ENCODE measurements around the gene PTAFR.

Gene PTAFR

DNA sequence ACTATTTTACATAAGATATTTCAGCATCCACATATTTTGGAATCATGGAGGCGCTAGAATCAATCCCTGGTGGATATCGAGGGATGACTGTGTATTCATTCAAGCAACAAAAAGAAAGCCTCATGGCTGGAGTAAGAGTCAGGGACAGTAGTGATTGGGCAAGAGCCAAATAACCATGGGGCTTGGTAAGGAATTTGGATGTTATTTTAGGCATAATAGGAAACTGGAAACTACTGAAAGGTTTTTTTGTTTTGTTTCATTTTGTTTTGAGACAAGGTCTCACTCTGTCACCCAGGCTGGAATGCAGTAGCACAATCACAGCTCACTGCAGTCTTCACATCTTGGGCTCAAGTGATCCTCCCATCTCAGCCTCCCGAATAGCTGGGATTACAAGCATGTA, 54.3 kb downstream of the PTAFR start:
- Histone ChIP-seq H3K36me3 (ENCODE audit: insufficient read depth, low read length) (no peaks in the 10 kb centered on the region), H2AFZ (ENCODE audit: low read length) (no peak overlapping the region), H3K9ac (ENCODE audit: low read length) (no peak overlapping the region), H3K9me2 (ENCODE audit: low read depth, low read length) (no peaks in the 10 kb centered on the region), H3K4me1 (ENCODE audit: insufficient read depth, low read length, severe bottlenecking) (peaks cover 16% of the 10 kb centered on the region), H3K4me2 (ENCODE audit: low read length) (no peak overlapping the region), H4K20me1 (ENCODE audit: insufficient read depth, low read length) (no peaks in the 10 kb centered on the region), H3F3A (ENCODE audit: insufficient read depth, low read length) (no peaks in the 10 kb centered on the region), H3K27ac (ENCODE audit: low read depth, low read length, poor library complexity, severe bottlenecking) (no peak overlapping the region), H3K79me2 (ENCODE audit: insufficient read depth, low read length) (no peaks in the 10 kb centered on the region), H3K27me3 (ENCODE audit: insufficient read depth, low read length) (no peaks in the 10 kb centered on the region), H3K4me3 (ENCODE audit: low read depth, low read length, poor library complexity, severe bottlenecking) (no peak overlapping the region), H3K9me3 (ENCODE audit: low read length) (no peaks in the 10 kb centered on the region)
- TF ChIP-seq EZH2 (IDR thresholded peaks at IDR 0.05; ENCODE audit: borderline replicate concordance, low read length) (no peak), CTCF (IDR thresholded peaks at IDR 0.05; ENCODE audit: low read length) (no peak)

DNA sequence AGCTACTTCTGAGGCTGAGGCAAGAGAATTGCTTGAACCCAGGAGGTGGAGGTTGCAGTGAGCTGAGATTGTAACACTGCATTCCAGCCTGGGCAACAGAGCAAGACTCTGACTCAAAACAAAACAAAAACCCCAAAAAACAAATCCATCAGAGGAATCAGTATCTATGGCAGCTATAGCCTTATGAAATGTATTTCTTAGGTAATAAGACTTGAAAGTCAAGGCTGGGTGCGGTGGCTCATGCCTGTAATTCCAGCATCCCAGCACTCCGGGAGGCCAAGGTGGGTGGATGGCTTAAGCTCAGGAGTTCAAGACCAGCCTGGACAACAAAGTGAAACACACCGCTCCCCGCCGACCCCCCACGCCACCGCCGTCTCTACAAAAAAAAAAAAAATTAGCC, 56.9 kb downstream of the PTAFR start:
- Histone ChIP-seq H3K9ac (ENCODE audit: low read length) (no peak overlapping the region), H3K36me3 (ENCODE audit: insufficient read depth, low read length) (no peaks in the 10 kb centered on the region), H3F3A (ENCODE audit: insufficient read depth, low read length) (no peaks in the 10 kb centered on the region), H3K27me3 (ENCODE audit: insufficient read depth, low read length) (no peaks in the 10 kb centered on the region), H3K27ac (ENCODE audit: low read depth, low read length, poor library complexity, severe bottlenecking) (no peak overlapping the region), H4K20me1 (ENCODE audit: insufficient read depth, low read length) (no peaks in the 10 kb centered on the region), H3K4me3 (ENCODE audit: low read depth, low read length, poor library complexity, severe bottlenecking) (no peak overlapping the region), H3K9me3 (ENCODE audit: low read length) (no peaks in the 10 kb centered on the region), H3K9me2 (ENCODE audit: low read depth, low read length) (no peaks in the 10 kb centered on the region), H3K4me2 (ENCODE audit: low read length) (no peak overlapping the region), H3K79me2 (ENCODE audit: insufficient read depth, low read length) (no peaks in the 10 kb centered on the region), H2AFZ (ENCODE audit: low read length) (no peak overlapping the region), H3K4me1 (ENCODE audit: insufficient read depth, low read length, severe bottlenecking) (peaks cover 10% of the 10 kb centered on the region)
- no peak for TF ChIP-seq CTCF (IDR thresholded peaks at IDR 0.05; ENCODE audit: low read length)
- no peak for TF ChIP-seq EZH2 (IDR thresholded peaks at IDR 0.05; ENCODE audit: borderline replicate concordance, low read length)

- Histone ChIP-seq H3K4me2 (ENCODE audit: low read length) (no peak overlapping the region), H2AFZ (ENCODE audit: low read length) (no peak overlapping the region), H3K9me2 (ENCODE audit: low read depth, low read length) (no peaks in the 10 kb centered on the region), H3K4me3 (ENCODE audit: low read depth, low read length, poor library complexity, severe bottlenecking) (no peak overlapping the region), H3K9me3 (ENCODE audit: low read length) (no peaks in the 10 kb centered on the region), H3K36me3 (ENCODE audit: insufficient read depth, low read length) (no peaks in the 10 kb centered on the region), H3F3A (ENCODE audit: insufficient read depth, low read length) (no peaks in the 10 kb centered on the region), H3K27ac (ENCODE audit: low read depth, low read length, poor library complexity, severe bottlenecking) (no peak overlapping the region), H3K9ac (ENCODE audit: low read length) (no peak overlapping the region), H3K27me3 (ENCODE audit: insufficient read depth, low read length) (no peaks in the 10 kb centered on the region), H3K79me2 (ENCODE audit: insufficient read depth, low read length) (no peaks in the 10 kb centered on the region), H3K4me1 (ENCODE audit: insufficient read depth, low read length, severe bottlenecking) (peaks cover 10% of the 10 kb centered on the region), H4K20me1 (ENCODE audit: insufficient read depth, low read length) (no peaks in the 10 kb centered on the region)
- TF ChIP-seq EZH2 (IDR thresholded peaks at IDR 0.05; ENCODE audit: borderline replicate concordance, low read length): no peak
- TF ChIP-seq CTCF (IDR thresholded peaks at IDR 0.05; ENCODE audit: low read length): no peak
Observed at GRCh38 chr1:28118640-28119307, 57.7 kb downstream of the PTAFR start.
